Osteoblast (primary cell): ENCODE results near the gene RAB20. TPM values are rescaled to one million over a fixed set of nuclear protein-coding genes. Genes with fewer than 3 reads are reported as not detected.

Experiments
- DNase-seq: peaks from one replicate; pipeline ENCODE4 v3.0.0; 2011; ENCODE audit warnings: low spot score, mixed read lengths; ENCODE audit not compliant: insufficient read length; ENCODE audit errors: missing footprints
- H2AFZ ChIP-seq: 2 replicates; pipeline ENCODE4 v1.6.0; 2011; ENCODE audit warnings: mild to moderate bottlenecking, low read length
- H3K27ac ChIP-seq: 2 replicates; pipeline ENCODE4 v1.5.1; 2011; ENCODE audit warnings: mild to moderate bottlenecking, low read depth, low read length, moderate library complexity
- H3K27me3 ChIP-seq: 2 replicates; pipeline ENCODE4 v1.6.0; 2012; ENCODE audit warnings: mild to moderate bottlenecking, control low read depth, inconsistent platforms, low read length, moderate library complexity; ENCODE audit not compliant: insufficient read depth
- H3K36me3 ChIP-seq: 2 replicates; pipeline ENCODE4 v1.5.1; 2011; ENCODE audit warnings: mild to moderate bottlenecking, low read length, control low read depth, moderate library complexity; ENCODE audit not compliant: insufficient read depth
- H3K4me1 ChIP-seq: 2 replicates; pipeline ENCODE4 v1.5.1; 2011; ENCODE audit warnings: mild to moderate bottlenecking, low read length, control low read depth, moderate library complexity; ENCODE audit not compliant: insufficient read depth
- H3K4me2 ChIP-seq: 2 replicates; pipeline ENCODE4 v1.6.0; 2011; ENCODE audit warnings: mild to moderate bottlenecking, low read length; ENCODE audit not compliant: insufficient read depth
- H3K4me3 ChIP-seq: fragments of 200-600 bp; sonication (generic); 3 replicates; pipeline ENCODE4 v1.5.1; 2012; ENCODE audit warnings: mild to moderate bottlenecking, low read length, inconsistent platforms; ENCODE audit not compliant: insufficient read depth
- H3K79me2 ChIP-seq: 2 replicates; pipeline ENCODE4 v1.6.0; 2012; ENCODE audit warnings: mild to moderate bottlenecking, low read length, control low read depth, inconsistent platforms; ENCODE audit not compliant: insufficient read depth
- H3K9me3 ChIP-seq: 2 replicates; pipeline ENCODE4 v1.5.1; 2011; ENCODE audit warnings: low read depth, low read length, control low read depth
- H4K20me1 ChIP-seq: 2 replicates; pipeline ENCODE4 v1.6.0; 2012; ENCODE audit warnings: mild to moderate bottlenecking, low read length, control low read depth; ENCODE audit not compliant: insufficient read depth
- CTCF ChIP-seq: IDR thresholded peaks from 2 replicates; pipeline ENCODE4 v1.5.1; 2011; ENCODE audit warnings: mild to moderate bottlenecking, low read depth, low read length, moderate library complexity; ENCODE audit errors: extremely low read depth
- total RNA-seq: library from RNA; depleted of rRNA; stranded (reverse); fragments of >200 nt; gene quantifications from 2 replicates; pipeline ENCODE4 v1.2.3, GENCODE V29; 2012

RAB20 gene
- total RNA-seq, 1 donor = 3.6 TPM

- Histone ChIP-seq H3K4me1 (peaks cover 7% of the 10 kb centered on the region), H2AFZ (no peak overlapping the region), H3K9me3 (no peaks in the 10 kb centered on the region), H3K27me3 (no peaks in the 10 kb centered on the region), H4K20me1 (no peaks in the 10 kb centered on the region), H3K27ac (no peak overlapping the region), H3K36me3 (peaks cover 88% of the 10 kb centered on the region), H3K4me3 (no peak overlapping the region), H3K4me2 (no peak overlapping the region), H3K79me2 (no peaks in the 10 kb centered on the region)
- peak; percentile 37 for DNase-seq
- no peak for TF ChIP-seq CTCF
These were observed 64.5 kb downstream of the RAB20 start for GRCh38 chr13:110497003-110497402.

- no peaks in the 10 kb centered on the region for H4K20me1 ChIP-seq
- H3K4me1 ChIP-seq = peaks cover 7% of the 10 kb centered on the region
- H3K27me3 ChIP-seq = no peaks in the 10 kb centered on the region
- peaks cover 89% of the 10 kb centered on the region for H3K36me3 ChIP-seq
- peak; percentile 26 for DNase-seq
- H3K4me2 ChIP-seq = no peak overlapping the region
- no peak overlapping the region for H3K27ac ChIP-seq
- no peaks in the 10 kb centered on the region for H3K79me2 ChIP-seq
- no peak overlapping the region for H3K4me3 ChIP-seq
- TF ChIP-seq CTCF = no peak
- H3K9me3 ChIP-seq = no peaks in the 10 kb centered on the region
- no peak overlapping the region for H2AFZ ChIP-seq
These were observed 65.2 kb downstream of the RAB20 start for GRCh38 chr13:110496281-110496680.

- H3K27ac ChIP-seq = no peak overlapping the region
- H2AFZ ChIP-seq = no peak overlapping the region
- H3K27me3 ChIP-seq = no peaks in the 10 kb centered on the region
- TF ChIP-seq CTCF = no peak
- no peak overlapping the region for H3K4me2 ChIP-seq
- H3K9me3 ChIP-seq = no peaks in the 10 kb centered on the region
- DNase-seq = peak; percentile 57
- no peak overlapping the region for H3K4me3 ChIP-seq
- H4K20me1 ChIP-seq = no peaks in the 10 kb centered on the region
- peaks cover 89% of the 10 kb centered on the region for H3K36me3 ChIP-seq
- peaks cover 7% of the 10 kb centered on the region for H3K4me1 ChIP-seq
- no peaks in the 10 kb centered on the region for H3K79me2 ChIP-seq
These were observed 65.6 kb downstream of the RAB20 start for GRCh38 chr13:110495881-110496280.

- Histone ChIP-seq H2AFZ (no peak overlapping the region), H3K9me3 (no peaks in the 10 kb centered on the region), H3K4me1 (peaks cover 7% of the 10 kb centered on the region), H3K27ac (no peak overlapping the region), H3K79me2 (no peaks in the 10 kb centered on the region), H3K36me3 (peaks cover 90% of the 10 kb centered on the region), H3K4me2 (no peak overlapping the region), H4K20me1 (no peaks in the 10 kb centered on the region), H3K4me3 (no peak overlapping the region), H3K27me3 (no peaks in the 10 kb centered on the region)
- no peak for TF ChIP-seq CTCF
- peak; percentile 63 for DNase-seq
These were observed 66.1 kb downstream of the RAB20 start for GRCh38 chr13:110495376-110495775.
